Spinal cord (tissue), 10 donors: Measurements from ENCODE around the gene MPV17L2. TPM values are rescaled to one million over a fixed set of nuclear protein-coding genes. Genes with fewer than 3 reads are reported as not detected.

Experiments used
- DNase-seq, 6 donors: peaks; one replicate each; pipeline versions ENCODE4 v3.0.0 to v3.0.0-alpha.2; 2013 to 2015; ENCODE audit warnings: low spot score in 6 of 6, low read depth in 4 of 6
- H3K27ac ChIP-seq: one replicate; pipeline ENCODE4 v1.5.1; 2013; ENCODE audit warnings: low read depth, low read length, control low read depth
- H3K27me3 ChIP-seq: one replicate; pipeline ENCODE4 v1.6.1; 2013; ENCODE audit warnings: low read length; ENCODE audit not compliant: control insufficient read depth, insufficient read depth
- H3K36me3 ChIP-seq: one replicate; pipeline ENCODE4 v1.6.1; 2013; ENCODE audit warnings: low read length; ENCODE audit not compliant: control insufficient read depth, insufficient read depth
- H3K4me1 ChIP-seq: one replicate; pipeline ENCODE4 v1.6.1; 2013; ENCODE audit warnings: low read length; ENCODE audit not compliant: control insufficient read depth, insufficient read depth
- H3K4me3 ChIP-seq: one replicate; pipeline ENCODE4 v1.5.1; 2013; ENCODE audit warnings: low read depth, low read length, control low read depth
- H3K9me3 ChIP-seq: one replicate; pipeline ENCODE4 v1.6.1; 2013; ENCODE audit warnings: low read length; ENCODE audit not compliant: control insufficient read depth, insufficient read depth
- WGBS: methylation state at CpG from one replicate; pipeline ENCODE4 v1.1.5; 2013; ENCODE audit warnings: missing lambda C conversion rate; ENCODE audit not compliant: insufficient coverage; 5-methylcytosine and 5-hydroxymethylcytosine counted together
- polyA plus RNA-seq, 2 donors: library from polyadenylated mRNA; unstranded; fragments of 120-200 nt; gene quantifications; one replicate each; pipeline ENCODE4 v1.2.1, GENCODE V29; 2013; ENCODE audit not compliant: insufficient read length in 2 of 2
- total RNA-seq, 2 donors: library from RNA; depleted of rRNA in 1 of 2; stranded (reverse); fragments of 120-200 nt in 1 of 2; fragments of >200 nt in 1 of 2; gene quantifications; one replicate each; pipeline versions ENCODE4 v1.2.3 to v1.2.4, GENCODE V29; 2013 to 2014
- donor health status: healthy.

The MPV17L2 gene
- total and polyA plus RNA-seq, 4 donors = 4.7 to 14.7 (median 12.1) TPM

GRCh38 chr19:18170714-18171255 is 22.2 kb upstream of the MPV17L2 start:
- H3K4me3 ChIP-seq = no peak overlapping the region
- no peaks in the 10 kb centered on the region for H3K9me3 ChIP-seq
- peaks cover 14% of the 10 kb centered on the region for H3K4me1 ChIP-seq
- WGBS = 70% methylated on average over 9 of the region's 16 CpGs
- no peak for DNase-seq
- H3K36me3 ChIP-seq = peaks cover 58% of the 10 kb centered on the region
- H3K27me3 ChIP-seq = peaks cover 24% of the 10 kb centered on the region
- no peak overlapping the region for H3K27ac ChIP-seq

GRCh38 chr19:18171605-18172327 is 21.3 kb upstream of the MPV17L2 start:
- H3K36me3 ChIP-seq = peaks cover 49% of the 10 kb centered on the region
- no peak for DNase-seq
- H3K27ac ChIP-seq = no peak overlapping the region
- WGBS = 93% methylated on average over 7 of the region's 8 CpGs
- no peak overlapping the region for H3K4me3 ChIP-seq
- no peaks in the 10 kb centered on the region for H3K9me3 ChIP-seq
- peaks cover 24% of the 10 kb centered on the region for H3K27me3 ChIP-seq
- H3K4me1 ChIP-seq = peaks cover 14% of the 10 kb centered on the region

GRCh38 chr19:18172331-18173053 is 20.5 kb upstream of the MPV17L2 start:
- Histone ChIP-seq H3K4me1 (peaks cover 14% of the 10 kb centered on the region), H3K9me3 (no peaks in the 10 kb centered on the region), H3K36me3 (peaks cover 41% of the 10 kb centered on the region), H3K27me3 (peaks cover 24% of the 10 kb centered on the region), H3K4me3 (no peak overlapping the region), H3K27ac (no peak overlapping the region)
- DNase-seq = no peak
- 83% methylated on average over 5 of the region's 7 CpGs for WGBS

DNA sequence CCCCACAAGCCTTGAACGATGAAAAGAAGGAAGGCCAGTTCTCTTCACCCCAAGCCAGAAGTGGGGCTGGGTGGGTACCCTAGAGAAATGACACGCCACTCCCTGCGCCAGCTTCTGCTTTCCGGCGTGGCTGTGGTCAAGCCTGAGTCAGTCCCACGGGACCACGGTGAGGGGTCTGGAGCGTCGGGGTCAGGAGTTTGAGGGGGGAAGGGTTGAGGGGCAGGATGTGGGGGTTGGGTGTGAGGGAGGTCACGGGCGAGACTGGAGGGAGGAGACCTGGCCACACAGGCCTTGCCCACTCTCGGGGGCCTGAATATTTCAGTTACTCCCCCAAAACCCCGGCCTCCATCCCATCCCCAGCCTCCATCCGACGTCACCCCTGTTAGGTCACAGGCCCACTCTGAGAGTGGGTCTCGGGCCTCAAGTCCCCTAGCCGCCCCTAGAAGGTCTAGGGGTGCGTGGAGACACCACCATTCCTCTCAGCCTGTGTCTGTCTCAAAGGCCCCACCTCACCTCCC is 19.9 kb upstream of the MPV17L2 start:
- Histone ChIP-seq H3K27ac (peak overlapping the region; percentile 33), H3K4me3 (peak overlapping the region; percentile 51), H3K9me3 (no peaks in the 10 kb centered on the region), H3K36me3 (peaks cover 35% of the 10 kb centered on the region), H3K4me1 (peaks cover 14% of the 10 kb centered on the region), H3K27me3 (peaks cover 24% of the 10 kb centered on the region)
- DNase-seq = no peak
- 61% methylated on average over 13 of the region's 18 CpGs for WGBS

GRCh38 chr19:18173572-18174288 is 19.3 kb upstream of the MPV17L2 start, which contains the start of gene IFI30:
Gene IFI30 (plus strand): TSS chr19:18173813. CDS start chr19:18173842, 29 bp downstream.
- WGBS = under 1% methylated on average over 45 of the region's 47 CpGs
- Histone ChIP-seq H3K27me3 (peaks cover 24% of the 10 kb centered on the region), H3K27ac (peak within 1 kb of the TSS; percentile 33), H3K4me1 (peaks cover 14% of the 10 kb centered on the region), H3K9me3 (no peaks in the 10 kb centered on the region), H3K4me3 (peak within 1 kb of the TSS; percentile 51), H3K36me3 (peaks cover 29% of the 10 kb centered on the region)
- DNase-seq = no peak

GRCh38 chr19:18174983-18175382 is 18.0 kb upstream of the MPV17L2 start:
- H3K27me3 ChIP-seq = peaks cover 24% of the 10 kb centered on the region
- H3K4me3 ChIP-seq = no peak overlapping the region

DNA sequence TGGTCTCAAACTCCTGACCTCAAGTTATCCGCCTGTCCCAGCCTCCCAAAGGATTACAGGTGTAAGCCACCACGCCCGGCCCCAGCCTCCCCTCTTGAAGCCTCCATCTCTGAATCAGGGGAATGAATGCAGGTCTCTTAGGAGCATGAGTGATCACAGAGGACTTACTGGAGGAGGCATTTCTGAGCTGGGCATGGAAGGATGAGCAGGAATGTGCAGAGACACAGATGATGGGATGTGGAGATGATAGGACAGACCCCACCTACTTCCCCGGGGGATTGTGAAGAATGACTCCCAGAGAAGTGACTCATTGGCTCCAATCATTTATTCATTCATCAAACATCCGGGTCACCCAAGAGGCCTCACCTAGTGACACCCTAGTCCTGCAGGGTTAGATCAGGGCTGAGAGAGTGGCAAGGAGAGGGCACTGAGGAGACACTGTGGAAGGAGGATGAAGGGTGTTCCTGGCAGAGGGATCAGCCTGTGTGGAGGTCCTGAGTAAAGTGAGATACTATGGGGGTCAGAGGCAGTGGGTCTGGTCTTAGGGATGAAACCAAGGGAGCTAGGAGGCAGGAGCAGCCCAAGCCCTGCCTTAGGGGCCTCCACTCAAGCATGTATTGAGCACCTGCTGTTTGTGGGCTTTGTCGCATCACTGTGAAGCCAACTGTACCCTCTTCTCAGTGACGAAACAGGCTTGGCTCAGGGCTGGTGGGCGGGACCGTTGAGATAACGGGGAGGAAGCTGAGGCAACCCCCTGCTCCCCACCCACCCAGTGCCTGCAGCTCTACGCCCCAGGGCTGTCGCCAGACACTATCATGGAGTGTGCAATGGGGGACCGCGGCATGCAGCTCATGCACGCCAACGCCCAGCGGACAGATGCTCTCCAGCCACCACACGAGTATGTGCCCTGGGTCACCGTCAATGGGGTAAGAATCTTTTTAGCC is 16.4 kb upstream of the MPV17L2 start:
- Histone ChIP-seq H3K4me3 (no peak overlapping the region), H3K27me3 (peaks cover 24% of the 10 kb centered on the region), H3K27ac (no peak overlapping the region), H3K36me3 (no peaks in the 10 kb centered on the region), H3K9me3 (no peaks in the 10 kb centered on the region), H3K4me1 (peaks cover 14% of the 10 kb centered on the region)
- no peak for DNase-seq
- 87% methylated on average over 12 of the region's 19 CpGs for WGBS

More at GRCh38 chr19:18174983-18175382, 18.0 kb upstream of the MPV17L2 start:
- Histone ChIP-seq H3K27ac (no peak overlapping the region), H3K9me3 (no peaks in the 10 kb centered on the region), H3K4me1 (peaks cover 14% of the 10 kb centered on the region), H3K36me3 (peaks cover 17% of the 10 kb centered on the region)
- DNase-seq = no peak
- 84% methylated on average over 11 of the region's 11 CpGs for WGBS

- H3K9me3 ChIP-seq = no peaks in the 10 kb centered on the region
- no peaks in the 10 kb centered on the region for H3K4me1 ChIP-seq
- no peaks in the 10 kb centered on the region for H3K36me3 ChIP-seq
- peaks cover 7% of the 10 kb centered on the region for H3K27me3 ChIP-seq
- H3K4me3 ChIP-seq = no peak overlapping the region
- no peak overlapping the region for H3K27ac ChIP-seq
- DNase-seq = no peak
- WGBS = no CpG with 5 or more reads among the region's 5 CpGs
These were observed 13.1 kb upstream of the MPV17L2 start for GRCh38 chr19:18179957-18180356.
